Measurements from ENCODE around the gene CALU.
A peak's percentile ranks its signal among the peaks of the same experiment; 100 is the strongest.

Gene CALU

DNA sequence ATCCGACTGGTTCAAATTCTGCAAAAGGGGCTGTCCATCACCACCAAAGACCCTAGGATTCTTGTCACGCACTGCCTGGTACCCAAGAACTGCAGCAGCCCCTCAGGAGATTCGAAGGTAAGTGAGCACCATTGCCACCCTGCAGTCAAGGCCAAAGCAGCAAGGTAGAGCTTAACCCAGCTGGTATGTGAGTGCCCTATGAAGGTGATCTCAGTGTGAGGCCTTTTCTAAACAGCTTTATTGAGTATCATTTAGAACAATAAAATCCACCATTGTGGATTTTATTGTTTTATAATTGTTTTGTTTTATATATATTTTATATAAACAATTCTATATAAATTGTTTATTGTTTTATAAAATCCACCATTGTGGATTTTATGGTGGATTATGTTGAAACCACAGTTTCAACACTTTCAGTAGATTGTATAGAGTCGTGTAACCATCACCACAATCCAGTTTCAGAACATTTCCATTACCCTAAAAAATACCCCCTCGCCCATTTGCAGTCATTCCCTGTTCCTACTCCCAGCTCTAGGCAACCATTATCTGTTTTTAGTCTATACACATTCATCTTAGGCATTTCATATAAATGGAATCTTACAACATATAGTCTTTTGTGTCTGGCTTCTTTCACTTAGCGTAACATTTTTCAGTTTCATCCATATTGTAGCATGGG lies 20.1 kb upstream of the CALU start:
- DNase-seq = no peak
- in situ Hi-C loops (cut with HindIII; ENCODE audit: low pct_ligation_motif_present, low pct_unique_long_range_greater_than_20kb, low sequenced_read_pairs) = no loop called here

DNA sequence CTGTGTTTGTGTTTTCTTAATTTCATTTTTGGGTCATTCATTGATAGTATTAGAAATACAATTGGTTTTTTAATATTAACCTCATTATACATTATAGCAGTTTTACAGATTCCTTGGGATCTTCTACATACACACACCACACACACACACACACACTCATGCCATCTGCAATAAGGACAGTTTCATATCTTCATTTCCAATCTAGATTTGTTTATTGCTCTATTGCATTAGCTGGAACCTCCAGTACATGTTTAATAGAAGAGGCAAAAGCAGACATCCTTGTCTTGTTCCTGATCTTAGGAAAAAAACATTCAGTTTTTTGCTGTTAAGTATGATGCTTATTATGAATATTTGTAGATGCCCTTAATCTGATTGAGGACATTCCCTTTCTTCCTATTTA lies 17.8 kb upstream of the CALU start:
- no peak for DNase-seq

GRCh38 chr7:128724743-128725142 lies 14.4 kb upstream of the CALU start:
- in situ Hi-C loops (cut with HindIII; ENCODE audit: low pct_ligation_motif_present, low pct_unique_long_range_greater_than_20kb, low sequenced_read_pairs) = no loop called here
- DNase-seq = no peak

More for the DNA sequence above, 17.8 kb upstream of the CALU start:
- in situ Hi-C loops (cut with HindIII; ENCODE audit: low pct_ligation_motif_present, low pct_unique_long_range_greater_than_20kb, low sequenced_read_pairs) = no loop called here

DNA sequence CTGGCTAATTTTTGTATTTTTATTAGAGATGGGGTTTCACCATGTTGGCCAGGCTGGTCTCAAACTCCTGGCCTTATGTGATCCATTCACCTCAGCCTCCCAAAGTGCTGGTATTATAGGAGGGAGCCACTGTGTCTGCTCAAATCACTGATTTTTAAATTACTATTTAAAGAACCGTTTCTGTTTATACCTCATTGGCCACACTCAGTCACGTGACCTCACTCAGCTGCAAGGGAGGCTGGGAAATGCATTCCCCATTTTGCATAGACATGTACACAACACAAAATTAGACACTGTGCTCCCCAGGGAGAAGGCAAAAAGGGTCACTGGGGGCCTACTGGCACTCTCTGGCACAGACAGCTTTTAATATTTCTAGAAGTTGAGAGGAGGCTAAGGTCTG lies 13.6 kb upstream of the CALU start:
- DNase-seq = no peak
- in situ Hi-C loops (cut with HindIII; ENCODE audit: low pct_ligation_motif_present, low pct_unique_long_range_greater_than_20kb, low sequenced_read_pairs) = no loop called here

DNA sequence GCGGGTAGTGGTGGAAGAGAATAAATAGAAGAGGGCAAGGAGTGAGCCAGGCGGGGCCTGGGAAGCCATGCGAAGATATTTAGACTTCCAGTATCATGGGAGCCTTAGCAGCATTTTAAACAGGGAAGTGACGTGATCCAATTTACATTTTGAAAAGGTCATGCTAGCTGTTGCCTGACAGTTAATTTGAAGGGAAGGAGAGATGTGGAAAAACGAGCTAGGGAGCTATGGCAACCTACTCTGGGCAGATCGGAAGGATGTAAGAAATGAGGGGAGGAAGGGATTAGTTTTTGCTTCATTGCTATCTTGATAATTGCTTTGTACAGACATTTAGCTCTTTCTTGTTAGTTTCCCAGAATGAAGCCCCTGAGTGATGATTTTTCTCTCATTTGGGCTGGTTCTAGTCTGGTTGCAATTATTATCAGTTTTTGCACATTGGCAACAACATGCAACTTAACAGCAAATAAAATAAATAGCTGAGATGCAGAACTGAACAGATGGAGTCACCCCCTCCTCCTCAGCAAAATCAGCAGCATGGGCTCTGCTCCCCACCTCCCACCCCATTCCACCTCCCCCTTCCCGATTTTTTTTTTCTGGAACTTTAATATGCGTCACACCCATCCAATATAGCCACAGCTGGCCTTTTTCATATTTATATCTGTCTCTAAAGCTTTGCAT lies 13.0 kb upstream of the CALU start:
- in situ Hi-C loops (cut with HindIII; ENCODE audit: low pct_ligation_motif_present, low pct_unique_long_range_greater_than_20kb, low sequenced_read_pairs) = no loop called here
- no peak for DNase-seq

GRCh38 chr7:128726737-128727072 lies 12.5 kb upstream of the CALU start:
- DNase-seq = no peak
- in situ Hi-C loops (cut with HindIII; ENCODE audit: low pct_ligation_motif_present, low pct_unique_long_range_greater_than_20kb, low sequenced_read_pairs) = no loop called here

DNA sequence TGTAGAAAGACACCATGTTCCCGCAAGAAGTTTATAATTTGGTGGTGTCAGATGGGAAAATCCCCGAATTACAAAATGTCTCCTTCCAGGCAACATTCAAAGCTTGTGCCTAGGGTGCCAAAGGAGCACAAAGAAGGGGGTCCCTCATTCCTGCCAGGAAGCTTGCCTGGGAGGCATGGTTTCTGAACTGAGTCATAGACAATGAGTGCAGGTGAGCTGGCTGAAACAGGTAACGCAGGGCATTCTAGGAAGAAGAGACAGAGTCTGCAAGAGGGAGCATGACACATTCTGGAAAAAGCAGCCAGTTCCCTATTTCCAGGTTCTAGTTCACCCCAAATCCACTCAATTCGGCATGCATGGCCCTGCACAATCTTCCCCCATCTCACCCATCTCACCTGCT lies 11.9 kb upstream of the CALU start:
- in situ Hi-C loops (cut with HindIII; ENCODE audit: low pct_ligation_motif_present, low pct_unique_long_range_greater_than_20kb, low sequenced_read_pairs) = no loop called here
- no peak for DNase-seq

GRCh38 chr7:128728598-128728997 lies 10.6 kb upstream of the CALU start:
- in situ Hi-C loops (cut with HindIII; ENCODE audit: low pct_ligation_motif_present, low pct_unique_long_range_greater_than_20kb, low sequenced_read_pairs) = no loop called here
- no peak for DNase-seq

- DNase-seq = no peak
- in situ Hi-C loops (cut with HindIII; ENCODE audit: low pct_ligation_motif_present, low pct_unique_long_range_greater_than_20kb, low sequenced_read_pairs) = no loop called here
Measured at GRCh38 chr7:128729494-128729893, 9.7 kb upstream of the CALU start.

DNA sequence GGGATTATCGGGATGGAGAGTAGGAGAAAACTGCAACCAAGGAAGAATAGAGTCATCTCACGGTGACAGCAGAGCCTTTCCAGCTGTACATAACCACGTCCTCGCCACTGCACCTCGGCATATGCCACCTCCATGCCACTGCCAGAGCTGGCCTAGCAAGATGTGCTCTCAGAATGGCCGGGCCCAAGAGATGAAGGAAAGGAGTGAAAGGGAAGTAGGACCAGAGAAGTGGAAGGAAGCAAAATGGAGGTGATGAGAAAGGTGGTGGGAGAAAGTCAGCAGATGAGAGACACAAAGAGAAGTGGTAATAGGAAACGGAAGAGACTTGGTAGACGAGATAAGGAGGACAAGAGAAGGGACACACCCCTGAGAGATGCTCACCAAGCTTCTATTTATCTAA lies 8.0 kb upstream of the CALU start:
- in situ Hi-C loops (cut with HindIII; ENCODE audit: low pct_ligation_motif_present, low pct_unique_long_range_greater_than_20kb, low sequenced_read_pairs) = no loop called here
- DNase-seq = no peak

- in situ Hi-C loops (cut with HindIII; ENCODE audit: low pct_ligation_motif_present, low pct_unique_long_range_greater_than_20kb, low sequenced_read_pairs) = no loop called here
- DNase-seq = no peak
Measured at GRCh38 chr7:128732521-128733277, 6.5 kb upstream of the CALU start.

GRCh38 chr7:128733278-128733645 lies 5.9 kb upstream of the CALU start:
- DNase-seq = no peak
- in situ Hi-C loops (cut with HindIII; ENCODE audit: low pct_ligation_motif_present, low pct_unique_long_range_greater_than_20kb, low sequenced_read_pairs) = no loop called here

DNA sequence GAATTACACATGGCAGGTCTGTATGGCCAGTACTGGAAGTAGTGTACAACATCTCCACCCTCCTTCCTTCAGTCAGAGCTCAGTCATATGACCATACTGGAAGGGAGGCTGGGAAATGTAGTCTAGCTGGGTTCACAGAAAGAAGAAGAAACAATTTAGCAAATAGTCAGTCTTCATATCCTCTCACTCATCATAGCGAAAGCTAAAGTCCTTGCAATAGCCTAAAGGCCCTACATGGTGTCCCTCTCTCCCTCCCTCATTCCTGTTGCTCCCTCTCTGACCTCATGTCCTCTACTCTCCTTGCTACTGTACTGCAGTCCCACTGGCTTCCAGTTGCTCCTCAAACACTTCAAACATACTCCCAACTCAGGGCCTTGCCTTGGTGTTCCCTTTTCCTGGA lies 4.3 kb upstream of the CALU start:
- no peak for DNase-seq
- in situ Hi-C loops (cut with HindIII; ENCODE audit: low pct_ligation_motif_present, low pct_unique_long_range_greater_than_20kb, low sequenced_read_pairs) = no loop called here

DNA sequence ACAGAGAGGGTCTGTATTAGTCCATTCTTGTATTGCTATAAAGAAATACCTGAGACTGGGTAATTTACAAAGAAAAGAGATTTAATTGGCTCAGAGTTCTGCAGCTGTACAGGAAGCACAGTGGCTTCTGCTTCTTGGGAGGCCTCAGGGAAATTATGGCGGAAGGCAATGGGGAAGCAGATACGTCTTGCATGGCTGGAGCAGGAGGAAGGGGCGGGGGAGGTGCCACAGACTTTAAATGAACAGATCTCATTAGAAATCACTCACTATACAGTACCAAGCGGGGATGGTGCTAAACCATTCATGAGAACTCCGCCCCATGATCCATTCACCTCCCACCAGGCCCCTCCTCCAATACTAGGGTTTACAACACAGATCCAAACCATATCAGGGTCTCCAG lies 3.7 kb upstream of the CALU start:
- DNase-seq = no peak
- in situ Hi-C loops (cut with HindIII; ENCODE audit: low pct_ligation_motif_present, low pct_unique_long_range_greater_than_20kb, low sequenced_read_pairs) = no loop called here

GRCh38 chr7:128737441-128737840 lies 1.7 kb upstream of the CALU start:
- in situ Hi-C loops (cut with HindIII; ENCODE audit: low pct_ligation_motif_present, low pct_unique_long_range_greater_than_20kb, low sequenced_read_pairs) = no loop called here
- DNase-seq = no peak

DNA sequence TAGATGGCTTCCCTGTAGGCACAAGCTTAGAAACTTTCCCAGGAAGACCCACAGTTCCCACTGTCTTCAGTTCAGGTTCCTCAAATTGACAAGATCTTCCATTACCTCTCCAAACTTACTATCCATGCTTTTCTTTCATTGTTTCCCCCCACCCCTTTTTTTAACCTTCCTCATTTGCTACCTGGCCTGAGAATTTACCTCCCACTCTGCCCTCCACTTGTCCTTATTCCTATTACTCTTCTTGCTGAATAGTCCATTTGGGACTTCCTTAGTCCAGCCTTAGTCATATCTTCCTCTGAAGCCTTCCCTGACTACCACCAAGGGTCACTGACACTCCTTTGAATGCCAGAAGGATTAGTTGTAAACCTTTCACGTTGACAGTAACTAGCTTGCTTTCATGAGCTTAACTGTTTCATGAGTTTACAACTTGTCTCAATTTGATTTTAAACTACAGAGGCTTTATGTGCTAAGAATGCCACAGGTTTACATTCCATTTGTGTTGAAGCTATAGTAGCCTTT lies 1.2 kb upstream of the CALU start:
- in situ Hi-C loops (cut with HindIII; ENCODE audit: low pct_ligation_motif_present, low pct_unique_long_range_greater_than_20kb, low sequenced_read_pairs) = no loop called here

DNA sequence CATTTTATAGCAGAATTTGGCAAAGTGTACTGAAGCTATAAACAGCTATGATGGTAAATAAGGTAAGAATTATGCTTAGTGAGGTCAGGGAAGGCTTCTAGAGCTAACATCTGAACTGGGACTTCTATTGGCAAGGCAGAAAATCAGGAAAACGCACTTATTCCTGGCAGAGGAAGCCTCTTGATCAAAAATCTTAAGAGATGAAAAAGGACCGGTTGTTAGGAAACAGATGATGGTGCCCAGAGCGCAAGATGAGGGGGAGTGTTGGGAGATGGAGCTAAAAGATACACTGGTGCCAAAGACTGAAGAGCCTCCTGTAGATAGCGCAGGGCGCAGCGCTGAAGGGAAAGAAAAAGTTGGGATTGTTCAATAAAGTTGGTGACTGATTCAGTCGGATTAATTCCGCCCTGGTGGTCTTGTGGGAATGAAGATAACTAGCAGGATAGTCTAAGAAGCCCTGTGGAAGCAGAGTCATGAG lies 550 bp upstream of the CALU start:
- in situ Hi-C loops (cut with HindIII; ENCODE audit: low pct_ligation_motif_present, low pct_unique_long_range_greater_than_20kb, low sequenced_read_pairs) = no loop called here
- DNase-seq = no peak

More for the DNA sequence above, 1.2 kb upstream of the CALU start:
- DNase-seq = peak; percentile 72

GRCh38 chr7:128739990-128740682 lies 977 bp downstream of the CALU start:
- peak; percentile 16 for DNase-seq
- in situ Hi-C loops (cut with HindIII; ENCODE audit: low pct_ligation_motif_present, low pct_unique_long_range_greater_than_20kb, low sequenced_read_pairs) = no loop called here

DNA sequence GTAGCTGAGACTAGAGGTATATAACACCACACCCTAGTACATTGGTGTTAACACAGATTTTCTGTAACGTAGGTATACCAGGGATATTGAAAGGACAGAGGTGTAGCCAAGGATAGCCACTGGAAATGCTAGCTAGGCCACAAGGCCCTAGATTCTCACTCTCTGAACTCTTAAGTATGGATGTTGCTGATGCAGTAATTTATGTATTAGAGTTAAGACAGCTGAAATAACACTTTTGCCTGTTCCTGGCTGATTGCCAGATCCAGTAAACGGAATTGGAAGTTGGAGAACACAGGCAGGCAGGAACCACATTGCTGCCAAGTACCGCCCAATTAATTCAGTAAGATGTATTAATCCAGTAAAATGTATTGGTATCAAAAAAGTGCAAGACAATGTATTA lies 1.8 kb downstream of the CALU start:
- no peak for DNase-seq
- in situ Hi-C loops (cut with HindIII; ENCODE audit: low pct_ligation_motif_present, low pct_unique_long_range_greater_than_20kb, low sequenced_read_pairs) = no loop called here
